ENCODE results near the gene FAM47C.
"Not testable (repeated sequence)": the region's sequence is repeated elsewhere in the genome, so short reads cannot be mapped to it uniquely, and the experiment has no call there.

GRCh38 chrX:37042956-37043885 lies 35.1 kb downstream of the FAM47C start:
- TF ChIP-seq CTCF (IDR thresholded peaks at IDR 0.05 in 4 of 5, conservative IDR thresholded peaks at IDR 0.05 in 1 of 5); POLR2A (IDR thresholded peaks at IDR 0.05): not testable (repeated sequence)
